A172 (cell line): Measurements from ENCODE around the gene GPLD1. TPM values are rescaled to one million over a fixed set of nuclear protein-coding genes. Genes with fewer than 3 reads are reported as not detected.

Experiments used
- DNase-seq: peaks from one replicate; pipeline ENCODE4 v3.0.0-alpha.2; 2015; ENCODE audit warnings: low spot score
- total RNA-seq: library from RNA; depleted of rRNA; stranded (reverse); fragments of >200 nt; shearing (Covaris generic); gene quantifications from 2 replicates; pipeline ENCODE4 v1.2.3, GENCODE V29; 2014

The GPLD1 gene
- total RNA-seq, 1 experiment from 2014 or later: 0.55 TPM

DNA sequence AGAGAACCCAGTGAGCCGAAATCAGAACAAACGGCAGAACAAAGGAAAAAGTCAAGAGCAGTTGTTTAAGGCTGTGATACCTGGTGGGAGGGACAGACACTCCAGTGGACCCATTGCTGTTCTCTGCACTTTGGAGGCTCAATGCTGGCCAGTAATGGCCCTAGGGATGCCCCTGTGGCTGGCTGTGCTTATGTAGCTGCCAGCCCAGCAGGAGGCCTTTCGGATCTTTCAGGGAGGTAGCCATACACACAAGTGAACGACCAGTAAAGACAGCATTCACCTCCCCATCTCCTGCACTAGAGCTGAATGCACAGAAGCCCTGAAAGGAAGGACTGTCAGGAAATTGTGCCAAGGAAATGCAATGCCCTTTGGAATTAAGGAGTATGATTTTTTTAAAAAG is 34.3 kb downstream of the GPLD1 start:
- no peak for DNase-seq

DNA sequence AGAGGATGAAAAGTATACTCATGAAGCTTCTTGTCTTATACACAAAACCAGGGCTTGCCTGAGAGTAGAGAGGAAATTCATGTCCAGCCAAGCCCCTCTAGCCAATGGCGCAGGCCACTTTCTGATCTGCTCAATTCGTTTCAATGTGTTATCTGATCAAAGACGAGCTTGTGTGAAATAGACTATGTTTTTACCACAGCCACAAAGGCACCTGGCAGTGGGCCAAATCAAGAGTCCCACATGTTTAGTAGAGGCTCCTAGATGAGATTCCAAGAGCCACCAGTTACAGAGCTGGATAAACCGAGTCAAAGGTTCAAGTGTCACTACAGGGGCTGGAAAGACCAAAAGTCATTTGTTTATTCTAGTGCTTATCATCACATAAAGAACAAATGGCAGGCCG is 34.9 kb downstream of the GPLD1 start:
- no peak for DNase-seq

DNA sequence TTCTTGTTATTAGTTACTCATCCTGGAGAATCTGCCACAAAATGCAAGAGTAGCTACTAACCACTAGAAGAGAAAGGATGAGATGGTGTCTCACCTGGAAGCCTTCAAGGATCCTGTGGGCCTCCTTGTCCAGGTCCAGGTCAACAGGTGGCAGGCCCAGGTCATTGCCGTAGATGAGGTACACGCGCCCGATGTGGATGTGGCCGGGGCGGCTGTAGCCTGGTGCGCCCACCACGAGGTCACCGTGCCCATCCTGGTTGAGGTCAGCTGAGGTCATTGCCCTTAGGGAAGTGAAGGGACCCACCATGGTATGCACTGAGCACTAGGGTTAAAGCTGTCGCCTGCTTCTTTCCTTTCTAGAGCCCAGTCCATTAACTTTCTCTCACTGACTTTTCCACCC is 35.5 kb downstream of the GPLD1 start:
- no peak for DNase-seq

DNA sequence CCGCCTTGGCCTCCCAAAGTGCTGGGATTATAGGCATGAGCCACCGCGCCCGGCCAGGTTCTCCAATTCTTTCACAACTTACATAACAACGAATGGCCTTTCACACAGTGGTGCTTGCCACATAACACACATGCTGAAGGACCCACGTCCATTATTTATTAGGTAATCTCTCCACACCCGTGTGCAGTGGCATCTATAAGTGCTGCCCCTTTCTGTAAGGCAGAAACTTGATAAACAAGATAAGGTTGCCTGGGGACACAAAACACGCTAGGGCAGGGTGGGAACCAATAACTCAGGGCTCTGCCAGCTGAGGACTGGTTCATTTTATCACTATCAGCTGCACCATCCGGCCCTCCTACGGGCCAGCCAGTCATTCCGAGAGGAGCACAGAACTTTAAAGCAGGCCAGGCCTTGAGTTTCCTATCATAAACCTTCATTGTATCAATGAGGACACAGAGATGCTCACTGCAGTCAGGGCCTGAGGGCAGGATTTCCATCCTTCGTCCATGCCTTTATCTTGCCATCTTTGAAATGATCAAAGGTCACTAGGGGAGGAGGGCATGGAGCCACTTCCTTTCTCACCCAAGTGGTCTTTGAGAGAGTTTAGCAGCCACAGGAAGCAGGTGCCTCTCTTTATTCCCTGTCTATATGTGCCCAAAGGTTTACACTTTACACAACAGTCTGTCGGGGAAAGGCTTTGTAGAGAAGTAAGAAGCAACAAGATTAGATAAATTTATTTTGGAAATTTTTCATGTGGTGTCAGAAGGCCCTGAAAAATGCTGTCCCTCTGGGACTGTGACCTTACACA is 37.6 kb downstream of the GPLD1 start:
- no peak for DNase-seq

DNA sequence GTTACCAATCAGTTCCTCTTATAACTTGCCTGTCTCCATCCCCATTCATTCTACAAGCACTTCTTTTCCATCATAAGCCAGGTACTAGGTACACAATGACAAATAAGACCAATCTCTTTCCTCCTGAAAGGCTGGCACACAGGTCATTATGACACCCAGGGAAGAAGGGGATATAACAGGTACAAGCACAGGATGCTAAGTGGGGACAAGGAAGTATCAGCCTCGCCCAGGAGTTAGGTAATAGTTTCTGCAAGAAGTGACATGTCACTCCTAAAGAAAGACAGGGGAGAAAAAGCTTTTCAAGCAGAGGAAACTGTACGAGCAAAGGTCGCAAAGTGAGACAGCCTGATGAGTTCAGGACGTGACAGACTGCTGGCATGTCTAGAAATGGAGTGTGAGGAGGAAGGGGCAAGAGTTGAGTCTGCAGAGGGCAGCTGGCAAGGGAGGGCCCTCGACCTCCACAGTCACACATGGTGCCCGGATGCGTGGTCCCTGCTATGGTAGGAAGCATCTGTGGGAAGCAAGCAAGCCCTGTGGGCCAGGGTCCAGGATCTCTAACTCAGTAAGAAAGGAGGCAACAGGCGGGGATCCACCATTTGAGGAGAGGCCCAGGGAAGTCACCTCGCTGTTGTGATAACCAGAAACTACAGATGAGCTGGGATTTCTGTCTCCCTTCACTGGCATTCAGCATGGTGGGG is 40.4 kb downstream of the GPLD1 start:
- DNase-seq: no peak

DNA sequence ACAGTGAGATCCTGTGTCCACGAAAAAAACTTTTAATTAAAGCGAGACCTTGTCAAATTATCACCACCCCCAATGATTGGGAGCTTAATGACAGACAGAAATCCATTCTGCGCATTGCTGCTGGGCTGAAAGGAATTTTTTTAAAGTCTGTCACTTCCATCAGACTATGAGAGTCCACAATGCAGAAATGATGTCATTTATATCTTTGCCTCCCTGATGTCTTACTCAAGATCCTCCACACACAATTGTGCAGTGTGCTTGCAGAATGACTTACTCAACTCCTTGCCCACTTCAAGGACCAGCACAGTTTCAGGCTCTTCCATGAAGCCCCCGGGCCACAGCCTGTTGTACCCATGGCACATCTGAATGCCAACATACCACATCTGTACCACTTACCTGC is 41.0 kb downstream of the GPLD1 start:
- DNase-seq: no peak

DNA sequence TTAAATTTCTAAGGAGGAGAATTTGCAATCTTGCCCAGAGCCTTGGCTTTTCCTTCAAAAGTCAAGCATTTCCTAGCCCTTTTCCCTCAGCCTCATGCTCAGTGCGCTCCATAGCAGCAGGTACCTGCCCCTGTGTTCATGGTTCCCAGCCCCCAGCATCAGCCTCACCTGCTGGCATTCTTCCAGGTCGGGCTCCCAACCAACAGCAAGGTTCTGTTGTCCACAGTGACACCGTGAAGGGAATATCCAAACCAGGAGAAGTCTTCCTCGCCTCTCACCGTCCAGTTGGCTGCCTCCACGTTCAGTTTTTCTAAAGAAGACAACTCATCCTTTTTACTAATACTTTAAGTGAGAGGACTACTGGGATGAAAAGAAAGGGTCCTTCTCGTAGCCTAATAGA is 42.7 kb downstream of the GPLD1 start:
- DNase-seq: no peak

DNA sequence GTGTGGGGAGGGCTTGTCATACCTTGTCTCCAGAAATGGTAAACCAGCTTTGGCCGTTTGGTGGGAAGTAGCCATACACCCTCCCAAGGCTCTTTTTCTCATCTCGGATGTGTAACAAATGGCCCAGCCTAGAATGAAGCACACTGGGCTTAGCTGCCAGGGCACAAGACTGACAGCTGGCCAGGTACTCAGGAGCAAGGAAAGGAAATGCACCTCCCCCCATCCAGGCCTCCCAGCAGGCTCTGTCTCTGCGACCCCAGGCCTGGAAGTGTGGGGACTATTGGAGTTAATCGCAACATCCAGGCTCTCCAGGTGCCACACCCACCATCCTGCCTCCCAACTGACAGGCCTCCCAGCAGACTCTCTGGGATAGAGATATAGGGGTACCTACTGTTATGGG is 43.7 kb downstream of the GPLD1 start:
- no peak for DNase-seq

DNA sequence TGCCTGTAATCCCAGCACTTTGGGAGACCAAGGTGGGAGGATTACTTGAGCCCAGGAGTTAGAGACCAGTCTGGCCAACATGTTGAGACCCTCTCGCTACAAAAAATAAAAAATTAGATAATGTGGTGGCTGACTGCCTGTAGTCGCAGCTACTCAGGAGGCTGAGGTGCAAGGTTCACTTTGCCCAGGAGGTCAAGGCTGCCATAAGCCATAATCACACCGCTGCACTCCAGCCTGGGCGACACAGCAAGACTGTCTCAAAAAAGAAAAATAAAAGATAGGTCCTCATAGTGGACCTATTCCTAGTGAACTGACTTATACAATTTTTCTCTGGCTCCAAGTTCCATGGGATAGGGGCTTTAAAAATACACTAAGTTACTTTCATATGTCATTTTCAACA is 44.8 kb downstream of the GPLD1 start:
- no peak for DNase-seq

DNA sequence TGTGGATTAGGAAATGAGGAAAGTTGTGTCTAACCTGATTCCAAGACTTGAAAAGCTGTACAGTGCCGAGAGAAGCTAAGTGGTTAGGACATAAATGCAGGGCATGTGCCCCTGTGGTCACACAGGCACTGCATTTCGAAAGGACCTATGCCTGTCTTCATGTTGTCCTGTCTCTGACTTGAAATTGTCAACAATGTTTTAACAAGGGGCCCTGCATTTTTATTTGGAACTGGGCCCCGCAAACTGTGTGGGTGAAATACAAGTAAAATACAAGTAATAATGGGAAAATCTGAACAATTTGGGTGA is 47.8 kb downstream of the GPLD1 start:
- DNase-seq: no peak

DNA sequence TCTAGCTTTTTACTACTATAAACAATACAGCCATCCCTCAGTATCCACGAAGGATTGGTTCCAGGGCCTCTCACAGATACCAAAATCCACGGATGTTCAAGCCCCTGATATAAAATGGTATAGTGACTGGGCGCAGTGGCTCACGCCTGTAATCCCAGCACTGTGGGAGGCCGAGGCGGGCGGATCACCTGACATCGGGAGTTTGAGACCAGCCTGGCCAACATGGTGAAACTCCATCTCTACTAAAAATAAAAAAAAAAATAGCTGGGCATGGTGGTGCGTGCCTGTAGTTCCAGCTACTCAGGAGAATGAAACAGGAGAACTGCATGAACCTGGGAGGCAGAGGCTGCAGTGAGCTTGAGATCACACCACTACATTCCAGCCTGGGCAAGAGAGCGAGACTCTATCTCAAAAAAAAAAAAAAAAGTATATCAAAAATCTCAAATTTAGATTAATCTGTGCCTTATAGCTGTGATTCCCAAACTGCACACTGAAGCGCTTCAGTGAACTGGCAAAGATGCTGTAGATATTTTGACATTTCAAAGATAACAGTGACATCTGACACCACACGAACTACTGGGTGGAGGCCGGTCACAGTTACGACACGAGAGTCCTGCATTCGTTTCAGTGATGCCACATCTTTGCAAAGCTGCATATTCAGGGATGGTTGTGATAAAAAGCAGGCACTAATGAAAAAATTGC is 48.3 kb downstream of the GPLD1 start:
- no peak for DNase-seq

DNA sequence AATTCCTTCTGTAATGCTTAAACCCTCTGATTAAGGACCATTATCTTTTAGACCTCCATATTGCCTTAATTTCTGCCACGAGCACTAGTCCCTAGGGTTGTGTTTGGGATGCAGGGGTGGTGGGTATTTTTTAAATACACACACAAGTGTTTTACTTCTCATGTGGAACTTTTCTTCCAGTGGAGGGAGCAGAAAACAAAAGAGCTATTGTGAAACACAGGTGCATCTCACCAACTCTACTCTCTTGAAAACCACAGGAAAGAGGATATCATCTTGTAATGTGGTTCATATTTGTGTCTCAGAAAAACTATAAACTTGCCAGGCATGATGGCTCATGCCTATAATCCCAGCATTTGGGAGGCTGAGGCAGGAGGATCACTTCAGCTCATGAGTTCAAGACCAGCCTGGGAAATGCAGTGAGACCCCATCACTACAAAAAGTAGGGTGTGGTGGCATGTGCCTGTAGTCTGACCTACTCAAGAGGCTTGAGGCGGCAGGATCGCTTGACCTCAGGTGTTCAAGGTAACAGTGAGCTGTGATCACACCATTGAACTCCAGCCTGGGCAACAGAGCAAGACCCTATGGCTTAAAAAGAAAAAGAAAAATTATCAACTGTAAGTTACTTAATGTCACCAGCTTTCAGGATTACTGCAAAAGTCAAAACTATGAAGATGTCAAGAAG is 49.4 kb downstream of the GPLD1 start:
- no peak for DNase-seq

DNA sequence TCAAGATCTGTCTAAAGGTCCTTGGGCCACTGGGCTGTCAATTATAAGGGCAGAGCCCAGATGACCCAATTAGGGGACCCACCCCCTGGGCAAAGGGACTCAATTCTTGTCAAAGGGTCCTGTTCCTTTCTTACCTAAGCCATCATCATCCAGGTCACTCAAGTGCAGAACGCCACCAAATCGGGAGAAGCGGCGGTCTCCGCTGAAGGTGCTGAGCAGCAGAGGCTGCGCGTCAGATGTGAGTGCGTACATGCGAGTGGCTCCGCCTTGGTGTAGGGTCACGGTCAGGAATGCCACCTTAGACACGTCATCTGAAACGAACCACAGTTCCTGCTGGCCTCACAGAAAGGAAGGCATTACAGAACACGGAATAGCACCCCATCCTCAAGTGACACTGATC is 52.4 kb downstream of the GPLD1 start:
- no peak for DNase-seq

DNA sequence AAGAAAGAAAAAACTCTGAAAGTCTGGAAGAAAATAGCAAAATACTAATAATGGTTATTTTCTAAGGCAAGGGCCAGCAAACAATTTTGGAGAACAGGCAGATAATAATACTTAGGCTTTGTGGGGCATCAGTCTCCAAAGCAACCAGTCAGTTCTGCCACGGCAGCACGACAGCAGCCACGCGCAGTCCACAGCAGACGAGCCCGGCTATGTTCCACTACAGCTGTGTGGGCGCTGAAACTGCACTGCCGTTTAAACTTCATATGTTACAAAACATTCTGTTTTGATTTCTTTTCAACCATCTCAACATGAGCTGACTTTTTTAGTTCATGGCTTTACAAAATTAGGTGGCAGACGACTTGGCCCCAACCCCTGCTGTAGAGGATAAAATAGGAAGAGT is 56.8 kb downstream of the GPLD1 start:
- DNase-seq: no peak

DNA sequence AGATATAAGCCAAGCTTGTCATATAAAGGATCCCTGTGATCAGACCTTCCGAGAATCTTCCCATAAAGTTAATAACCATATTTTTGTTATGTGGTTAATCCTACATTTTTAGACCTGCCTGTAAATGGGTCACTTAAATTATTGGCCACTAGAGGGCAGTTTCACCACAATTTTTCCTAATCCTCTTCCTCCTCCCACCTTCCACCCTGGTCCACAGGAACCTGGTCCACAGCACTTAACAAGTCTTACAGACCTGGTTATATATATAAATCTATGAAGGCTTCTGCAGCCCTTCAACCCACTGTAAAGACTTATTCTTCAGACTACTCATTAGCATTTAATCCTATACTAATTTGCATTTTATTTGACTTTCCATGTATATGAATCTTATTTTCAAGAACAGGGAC is 58.3 kb downstream of the GPLD1 start:
- DNase-seq: peak; percentile 55

DNA sequence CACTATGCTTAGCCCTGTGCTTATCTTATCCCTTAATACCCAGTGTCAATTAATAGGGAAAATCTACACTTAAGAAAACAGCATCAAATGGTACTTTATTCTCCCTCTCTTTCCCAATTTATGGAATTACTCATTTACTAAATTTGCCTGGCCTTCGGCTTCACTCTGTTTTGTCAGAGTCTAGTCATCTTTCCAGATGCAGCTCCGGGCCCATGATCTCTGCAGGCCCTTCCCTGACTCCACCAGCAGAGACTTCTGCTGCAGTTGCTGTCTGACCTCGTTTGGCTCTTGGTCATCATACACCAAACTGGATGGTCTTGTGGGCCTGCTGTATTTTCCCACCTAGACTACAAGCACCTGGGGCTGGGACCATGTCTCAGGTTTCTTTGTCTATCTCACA is 59.3 kb downstream of the GPLD1 start:
- no peak for DNase-seq

DNA sequence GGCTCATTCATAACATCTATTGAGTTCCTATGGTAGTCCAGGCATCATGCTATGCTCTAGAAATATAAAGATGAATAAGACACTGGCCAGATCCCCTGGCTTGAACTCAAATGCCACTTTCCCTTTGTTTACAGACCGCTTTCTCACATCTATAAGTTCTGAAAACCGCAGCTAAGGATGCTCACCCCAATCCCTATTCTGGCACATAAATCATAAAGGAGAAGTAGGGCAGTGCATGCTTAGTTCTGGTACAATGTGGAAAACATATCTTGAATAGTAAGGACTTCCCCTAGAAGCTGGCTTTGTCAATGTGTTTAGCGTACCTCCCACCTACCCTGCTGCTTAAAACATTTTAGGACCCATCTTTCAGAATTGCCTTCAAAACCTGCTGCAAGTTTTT is 60.2 kb downstream of the GPLD1 start:
- DNase-seq: no peak

DNA sequence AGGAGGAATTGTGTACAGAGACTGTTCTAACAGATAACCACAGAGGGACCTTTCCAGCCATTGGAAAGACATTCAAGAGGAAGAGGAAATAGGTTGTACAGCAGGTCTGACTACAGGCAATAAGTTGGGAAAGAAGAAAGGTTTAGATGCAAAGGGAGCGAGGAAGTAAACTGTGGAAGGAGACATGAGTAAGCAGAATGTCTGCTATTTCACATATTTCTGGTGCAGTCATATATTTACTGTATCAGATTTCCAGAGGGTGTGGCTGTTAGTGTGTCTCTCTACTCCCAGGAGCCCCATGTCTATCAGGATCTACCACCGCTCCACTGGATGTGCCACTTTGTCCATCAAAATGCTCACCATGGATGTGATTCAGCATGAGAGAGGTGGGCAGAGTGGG is 60.8 kb downstream of the GPLD1 start:
- DNase-seq: peak; percentile 29

DNA sequence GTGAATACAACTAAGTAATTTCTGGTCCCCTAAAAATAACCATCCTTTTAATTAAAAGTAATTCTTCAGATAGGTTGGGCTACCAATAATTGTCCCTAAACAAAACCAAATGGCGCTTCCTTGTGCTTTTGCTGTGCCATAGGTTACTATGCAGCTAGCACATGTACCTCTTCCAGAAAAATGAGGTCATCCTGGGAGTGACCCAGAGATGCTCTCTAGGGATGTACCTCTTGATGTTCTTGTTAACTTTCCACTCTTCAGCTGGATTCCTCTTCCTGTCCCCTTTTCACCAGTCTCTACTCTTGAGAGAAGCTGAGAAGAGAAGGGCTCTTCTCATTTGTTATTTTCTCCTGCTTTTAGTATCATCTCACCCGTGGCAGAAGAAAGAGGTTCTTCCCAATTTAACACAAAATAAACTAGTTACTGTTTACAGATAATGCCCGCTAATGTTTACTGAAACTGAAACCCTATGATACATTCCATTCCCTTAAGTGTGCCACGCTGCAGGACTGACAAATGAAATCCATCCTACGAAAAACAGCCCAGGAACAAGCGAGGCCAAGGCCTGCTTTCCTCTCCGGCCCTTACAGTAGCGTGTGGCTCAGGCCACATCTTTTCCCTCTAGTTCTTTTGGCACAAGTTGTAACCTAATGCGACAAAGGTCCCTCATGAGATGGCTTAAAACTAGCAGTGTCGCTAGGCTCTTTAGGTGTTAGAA is 62.5 kb downstream of the GPLD1 start:
- DNase-seq: no peak

DNA sequence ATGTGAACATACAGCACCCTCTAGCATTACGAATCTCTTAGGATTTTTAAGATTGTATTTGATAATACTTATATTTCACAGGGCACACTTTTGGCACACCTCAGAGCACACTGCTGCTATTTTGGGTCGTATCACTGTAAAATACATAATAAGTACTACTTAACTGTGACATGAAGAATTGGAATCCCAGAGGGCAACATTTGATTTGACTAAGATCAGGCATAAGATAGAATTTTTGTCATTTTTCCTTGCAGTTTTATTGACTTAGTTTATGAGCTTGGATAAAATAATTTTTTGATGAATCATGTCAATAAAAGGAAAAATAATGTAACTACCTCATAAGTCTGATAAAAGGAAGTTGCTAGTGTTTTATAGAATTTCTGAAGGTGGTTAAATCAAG is 64.3 kb downstream of the GPLD1 start:
- DNase-seq: no peak

DNA sequence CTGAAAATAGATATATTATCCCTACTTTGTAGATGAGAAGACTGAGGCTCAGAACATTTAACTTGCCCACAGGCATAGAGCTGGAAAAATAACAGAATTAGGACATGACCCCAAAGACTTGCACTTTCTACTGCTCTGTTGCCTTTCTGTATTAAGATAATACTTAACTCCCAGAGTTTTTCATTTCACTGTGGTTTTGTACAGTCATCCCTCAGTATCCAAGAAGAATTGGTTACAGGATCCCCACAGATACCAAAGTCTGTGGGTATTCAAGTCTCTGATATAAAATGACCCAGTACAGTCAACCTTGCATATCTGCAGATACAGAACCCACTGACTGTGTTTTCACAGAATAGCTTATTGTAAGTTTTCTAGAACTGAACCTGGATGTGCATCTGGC is 69.9 kb downstream of the GPLD1 start:
- DNase-seq: no peak

DNA sequence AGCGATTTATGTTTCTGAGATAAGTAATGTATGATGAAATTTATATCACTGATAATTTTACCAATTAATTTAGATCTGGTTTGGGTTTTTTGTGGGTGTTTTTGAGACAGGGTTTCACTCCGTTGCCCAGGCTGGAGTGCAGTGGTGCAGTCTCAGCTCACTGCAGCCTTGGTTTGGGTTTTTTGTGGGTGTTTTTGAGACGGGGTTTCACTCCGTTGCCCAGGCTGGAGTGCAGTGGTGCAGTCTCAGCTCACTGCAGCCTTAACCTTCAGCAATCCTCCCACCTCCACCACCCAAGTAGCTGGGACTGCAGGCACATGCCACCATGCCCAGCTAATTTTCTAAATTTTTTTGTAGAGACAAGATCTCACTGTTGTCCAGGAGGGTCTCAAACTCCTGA is 73.6 kb downstream of the GPLD1 start:
- DNase-seq: no peak
